Measurements from ENCODE around the gene ADAT2. TPM values are rescaled to one million over a fixed set of nuclear protein-coding genes. Genes with fewer than 3 reads are reported as not detected.
"Not testable (repeated sequence)": the region's sequence is repeated elsewhere in the genome, so short reads cannot be mapped to it uniquely, and the experiment has no call there.

ADAT2 gene
- total and polyA plus RNA-seq, 7 donors = 0.60 to 8.7 (median 2.5) TPM

DNA sequence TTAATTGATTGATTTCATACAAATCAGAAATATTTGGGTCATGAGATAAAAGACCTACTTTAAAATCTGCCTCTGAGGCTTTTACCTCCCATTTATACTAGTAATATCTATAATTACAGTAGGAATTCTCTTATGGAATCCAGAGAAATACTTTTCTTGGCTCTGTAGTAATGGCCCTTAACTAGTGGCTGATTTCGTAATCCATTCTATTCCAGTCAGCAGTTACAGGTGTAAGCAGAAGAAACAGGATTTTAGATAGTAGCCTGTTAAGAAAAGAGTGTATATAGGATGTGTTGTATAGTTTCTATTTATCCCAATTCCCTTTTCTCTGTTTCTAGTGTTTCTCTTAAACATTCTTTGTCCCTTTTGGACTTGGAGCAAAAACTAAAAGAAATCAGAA is 21.3 kb upstream of the ADAT2 start:
- Histone ChIP-seq H3K27ac (no peak overlapping the region), H3K27me3 (no peaks in the 10 kb centered on the region), H3K4me3 (no peak overlapping the region), H3K36me3 (peaks cover 0 to 69% (median 16%) of the 10 kb centered on the region in 4 donors), H3K4me1 (no peaks in the 10 kb centered on the region), H3K9me3 (no peaks in the 10 kb centered on the region)
- 96 to 99% methylated on average over 1 of the region's 1 CpG for WGBS, 2 donors
- intact Hi-C loops (cut with DNase I) = no loop called here
- no peak for DNase-seq
- TF ChIP-seq POLR2AphosphoS5 (IDR thresholded peaks at IDR 0.05) = no peak
- TF ChIP-seq EP300 (IDR thresholded peaks at IDR 0.05) = no peak
- TF ChIP-seq, protein P1, sequence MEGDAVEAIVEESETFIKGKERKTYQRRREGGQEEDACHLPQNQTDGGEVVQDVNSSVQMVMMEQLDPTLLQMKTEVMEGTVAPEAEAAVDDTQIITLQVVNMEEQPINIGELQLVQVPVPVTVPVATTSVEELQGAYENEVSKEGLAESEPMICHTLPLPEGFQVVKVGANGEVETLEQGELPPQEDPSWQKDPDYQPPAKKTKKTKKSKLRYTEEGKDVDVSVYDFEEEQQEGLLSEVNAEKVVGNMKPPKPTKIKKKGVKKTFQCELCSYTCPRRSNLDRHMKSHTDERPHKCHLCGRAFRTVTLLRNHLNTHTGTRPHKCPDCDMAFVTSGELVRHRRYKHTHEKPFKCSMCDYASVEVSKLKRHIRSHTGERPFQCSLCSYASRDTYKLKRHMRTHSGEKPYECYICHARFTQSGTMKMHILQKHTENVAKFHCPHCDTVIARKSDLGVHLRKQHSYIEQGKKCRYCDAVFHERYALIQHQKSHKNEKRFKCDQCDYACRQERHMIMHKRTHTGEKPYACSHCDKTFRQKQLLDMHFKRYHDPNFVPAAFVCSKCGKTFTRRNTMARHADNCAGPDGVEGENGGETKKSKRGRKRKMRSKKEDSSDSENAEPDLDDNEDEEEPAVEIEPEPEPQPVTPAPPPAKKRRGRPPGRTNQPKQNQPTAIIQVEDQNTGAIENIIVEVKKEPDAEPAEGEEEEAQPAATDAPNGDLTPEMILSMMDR (IDR thresholded peaks at IDR 0.05) = no peak
- TF ChIP-seq POLR2A (IDR thresholded peaks at IDR 0.05) = no peak

DNA sequence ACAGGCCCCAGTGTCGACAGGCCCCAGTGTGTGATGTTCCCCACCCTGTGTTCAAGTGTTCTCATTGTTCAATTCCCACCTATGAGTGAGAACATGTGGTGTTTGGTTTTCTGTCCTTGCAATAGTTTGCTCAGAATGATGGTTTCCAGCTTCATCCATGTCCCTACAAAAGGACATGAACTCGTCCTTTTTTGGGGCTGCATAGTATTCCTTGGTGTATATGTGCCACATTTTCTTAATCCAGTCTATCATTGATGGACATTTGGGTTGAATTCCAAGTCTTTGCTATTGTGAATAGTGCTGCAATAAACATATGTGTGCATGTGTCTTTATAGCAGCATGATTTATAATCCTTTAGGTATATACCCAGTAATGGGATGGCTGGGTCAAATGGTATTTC is 18.3 kb upstream of the ADAT2 start:
- DNase-seq; H3K9me3 ChIP-seq; H3K27ac ChIP-seq; H3K27me3 ChIP-seq; H3K4me3 ChIP-seq; intact Hi-C loops (cut with DNase I); H3K4me1 ChIP-seq: not testable (repeated sequence)
- WGBS, 2 donors = 92 to 95% methylated on average over 2 of the region's 2 CpGs
- H3K36me3 ChIP-seq = peaks cover 0 to 49% (median 7%) of the 10 kb centered on the region in 4 donors

DNA sequence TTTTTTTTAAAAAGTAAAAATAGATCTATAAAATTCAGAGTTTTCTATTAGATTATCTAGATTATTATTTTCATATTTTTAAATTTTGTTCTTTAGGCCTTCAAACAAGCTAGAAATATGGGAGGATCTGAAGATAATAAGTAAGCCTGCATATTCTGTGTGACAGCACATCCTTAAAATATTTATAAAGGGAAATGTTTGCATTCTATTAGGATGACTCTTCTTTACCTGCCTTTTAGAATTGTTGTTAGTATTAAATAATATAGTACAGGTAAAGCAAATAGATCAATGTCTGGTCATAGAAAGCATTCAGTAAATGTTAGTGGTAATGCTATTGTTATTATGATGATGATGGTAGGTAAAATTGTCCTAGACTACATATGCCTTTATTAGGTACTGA is 17.5 kb upstream of the ADAT2 start:
- H3K9me3 ChIP-seq = no peaks in the 10 kb centered on the region
- no peak overlapping the region for H3K27ac ChIP-seq
- no peaks in the 10 kb centered on the region for H3K27me3 ChIP-seq
- no peak overlapping the region for H3K4me3 ChIP-seq
- TF ChIP-seq POLR2A (IDR thresholded peaks at IDR 0.05) (no peak), EP300 (IDR thresholded peaks at IDR 0.05) (no peak), POLR2AphosphoS5 (IDR thresholded peaks at IDR 0.05) (no peak)
- TF ChIP-seq, protein P1 (IDR thresholded peaks at IDR 0.05) = no peak
- no peak for DNase-seq
- intact Hi-C loops (cut with DNase I) = no loop called here
- peaks cover 0 to 49% (median 6%) of the 10 kb centered on the region in 4 donors for H3K36me3 ChIP-seq
- H3K4me1 ChIP-seq = no peaks in the 10 kb centered on the region

DNA sequence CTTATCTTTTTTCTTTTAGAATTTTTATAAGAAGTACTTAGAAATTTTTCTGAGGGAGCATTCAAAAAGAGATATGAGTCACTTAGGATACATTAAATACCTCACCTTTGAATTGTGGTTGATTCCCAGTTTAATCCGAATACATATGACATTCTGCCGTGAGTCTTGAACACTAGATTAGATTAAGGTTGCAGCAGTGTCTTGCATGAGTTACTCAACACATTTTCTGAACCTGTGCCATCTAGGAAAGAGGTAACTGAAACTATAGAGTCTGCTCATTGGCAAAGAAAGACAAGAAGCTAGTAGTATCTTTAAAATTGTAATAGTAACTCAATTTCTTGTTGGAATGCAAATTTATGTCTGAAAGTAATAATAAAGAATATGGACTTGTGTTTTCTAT is 15.1 kb upstream of the ADAT2 start:
- intact Hi-C loops (cut with DNase I) = no loop called here
- Histone ChIP-seq H3K4me3 (no peak overlapping the region), H3K9me3 (no peaks in the 10 kb centered on the region), H3K4me1 (no peaks in the 10 kb centered on the region), H3K27ac (no peak overlapping the region), H3K36me3 (peaks cover 0 to 44% (median 0%) of the 10 kb centered on the region in 4 donors), H3K27me3 (no peaks in the 10 kb centered on the region)
- TF ChIP-seq, protein P1 (IDR thresholded peaks at IDR 0.05) = no peak
- TF ChIP-seq EP300 (IDR thresholded peaks at IDR 0.05) (no peak), POLR2A (IDR thresholded peaks at IDR 0.05) (no peak), POLR2AphosphoS5 (IDR thresholded peaks at IDR 0.05) (no peak)
- WGBS, 2 donors = 96% methylated on average over 2 of the region's 2 CpGs
- no peak for DNase-seq

DNA sequence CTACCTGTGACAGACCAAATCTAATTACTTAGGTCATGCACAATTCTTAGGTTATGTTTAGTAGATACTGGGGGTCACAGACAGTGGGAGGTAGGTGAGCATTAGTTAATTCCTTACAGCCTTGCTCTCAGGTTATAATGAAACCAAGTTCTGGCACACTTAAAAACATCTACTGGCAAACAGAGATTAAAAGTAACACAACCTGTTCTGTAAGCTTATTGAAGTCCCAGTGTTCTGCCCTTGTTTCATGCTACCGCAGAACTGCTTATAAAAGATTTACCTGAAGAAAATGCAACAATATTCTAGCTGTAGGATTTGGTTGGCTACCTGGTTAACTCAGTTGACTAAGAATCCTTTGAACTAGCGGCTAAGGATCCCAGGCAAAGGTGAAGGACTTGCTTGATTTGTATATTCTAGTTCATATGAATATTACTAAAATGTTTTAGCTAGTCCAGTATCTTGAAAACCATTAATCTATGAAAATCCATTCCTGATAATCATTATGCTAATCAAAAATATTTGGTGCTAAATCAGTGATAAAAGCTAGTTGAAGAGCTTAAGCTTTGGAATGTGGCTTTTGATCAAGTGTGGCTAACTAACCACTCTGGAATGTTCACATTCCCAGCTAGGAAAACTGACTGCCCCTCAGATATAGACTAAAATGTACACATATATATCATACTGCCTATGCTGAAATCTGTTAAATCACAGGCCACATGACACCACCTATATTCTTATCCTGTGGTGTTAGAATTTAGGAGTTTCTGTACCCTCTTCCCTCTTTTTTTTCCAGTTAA is 7.3 kb upstream of the ADAT2 start:
- H3K36me3 ChIP-seq = peaks cover 0 to 39% (median 1%) of the 10 kb centered on the region in 4 donors
- H3K27ac ChIP-seq = no peak overlapping the region
- DNase-seq = no peak
- no peak overlapping the region for H3K4me3 ChIP-seq
- intact Hi-C loops (cut with DNase I) = no loop called here
- peaks cover 0 to 3% (median 0%) of the 10 kb centered on the region in 4 donors for H3K4me1 ChIP-seq
- no peak for TF ChIP-seq EP300 (IDR thresholded peaks at IDR 0.05)
- TF ChIP-seq, protein P1 (IDR thresholded peaks at IDR 0.05) = no peak
- no peak for TF ChIP-seq POLR2AphosphoS5 (IDR thresholded peaks at IDR 0.05)
- no peak for TF ChIP-seq POLR2A (IDR thresholded peaks at IDR 0.05)
- WGBS, 2 donors = 14 to 75% methylated on average over 2 of the region's 2 CpGs
- no peaks in the 10 kb centered on the region for H3K27me3 ChIP-seq
- H3K9me3 ChIP-seq = no peaks in the 10 kb centered on the region

Measured in sigmoid colon (tissue), 7 donors.